Memory B cell (primary cell): ENCODE data around the gene RAMAC.
"Not testable (repeated sequence)": the region's sequence is repeated elsewhere in the genome, so short reads cannot be mapped to it uniquely, and the experiment has no call there.

Experiments
- ATAC-seq: fragments of 150-1000 bp; cut with Tn5 transposase; 2 replicates; pipeline ENCODE4 v1.10.0; 2021; ENCODE audit warnings: low read depth, mild to moderate bottlenecking, moderate library complexity
- DNase-seq, 2 donors: peaks; one replicate each; pipeline ENCODE4 v3.0.0; 2022; ENCODE audit warnings: low spot score in 2 of 2
- H3K27ac Mint-ChIP-seq: one replicate; pipeline ENCODE4 v1.8.0; 2022; ENCODE audit warnings: mild to moderate bottlenecking, moderate library complexity, mixed read lengths
- H3K27me3 Mint-ChIP-seq: one replicate; pipeline ENCODE4 v1.8.0; 2022; ENCODE audit warnings: mixed read lengths
- H3K36me3 Mint-ChIP-seq: one replicate; pipeline ENCODE4 v1.8.0; 2022; ENCODE audit warnings: mild to moderate bottlenecking, mixed read lengths
- H3K4me1 Mint-ChIP-seq: one replicate; pipeline ENCODE4 v1.8.0; 2022; ENCODE audit warnings: mixed read lengths
- H3K4me3 Mint-ChIP-seq: one replicate; pipeline ENCODE4 v1.8.0; 2022; ENCODE audit warnings: mild to moderate bottlenecking, moderate library complexity, mixed read lengths
- H3K9me3 Mint-ChIP-seq: one replicate; pipeline ENCODE4 v1.8.0; 2022; ENCODE audit warnings: mixed read lengths

Gene RAMAC

GRCh38 chr15:82977076-82977475, 8.9 kb upstream of the RAMAC start:
- no peaks in the 10 kb centered on the region for H3K4me1 Mint-ChIP-seq

GRCh38 chr15:82978438-82978837, 7.6 kb upstream of the RAMAC start:
- H3K4me1 Mint-ChIP-seq = no peaks in the 10 kb centered on the region
- H3K9me3 Mint-ChIP-seq = no peaks in the 10 kb centered on the region
- DNase-seq = no peak
- no peaks in the 10 kb centered on the region for H3K27me3 Mint-ChIP-seq
- no peak for ATAC-seq
- H3K27ac Mint-ChIP-seq = no peak overlapping the region
- H3K4me3 Mint-ChIP-seq = no peak overlapping the region
- H3K36me3 Mint-ChIP-seq = peaks cover 3% of the 10 kb centered on the region

More at GRCh38 chr15:82977076-82977475, 8.9 kb upstream of the RAMAC start:
- H3K27me3 Mint-ChIP-seq = no peaks in the 10 kb centered on the region
- H3K9me3 Mint-ChIP-seq = no peaks in the 10 kb centered on the region
- ATAC-seq (no peak), DNase-seq (no peak)
- H3K36me3 Mint-ChIP-seq = peaks cover 3% of the 10 kb centered on the region
- H3K4me3 Mint-ChIP-seq = no peak overlapping the region
- no peak overlapping the region for H3K27ac Mint-ChIP-seq

- no peak overlapping the region for H3K4me3 Mint-ChIP-seq
- H3K27me3 Mint-ChIP-seq = no peaks in the 10 kb centered on the region
- no peak overlapping the region for H3K27ac Mint-ChIP-seq
- ATAC-seq (no peak), DNase-seq (no peak)
- no peaks in the 10 kb centered on the region for H3K9me3 Mint-ChIP-seq
- H3K4me1 Mint-ChIP-seq = no peaks in the 10 kb centered on the region
- peaks cover 3% of the 10 kb centered on the region for H3K36me3 Mint-ChIP-seq
Measured at GRCh38 chr15:82979726-82980125, 6.3 kb upstream of the RAMAC start.

- no peak overlapping the region for H3K27ac Mint-ChIP-seq
- no peaks in the 10 kb centered on the region for H3K27me3 Mint-ChIP-seq
- H3K4me1 Mint-ChIP-seq = peaks cover 7% of the 10 kb centered on the region
- no peaks in the 10 kb centered on the region for H3K9me3 Mint-ChIP-seq
- no peak for DNase-seq
- no peak for ATAC-seq
- H3K4me3 Mint-ChIP-seq = no peak overlapping the region
- H3K36me3 Mint-ChIP-seq = peaks cover 3% of the 10 kb centered on the region
Measured at GRCh38 chr15:82980981-82981380, 5.0 kb upstream of the RAMAC start.

GRCh38 chr15:82986442-82986780, 401 bp downstream of the RAMAC start:
- Mint-ChIP-seq H3K4me1 (peaks cover 8% of the 10 kb centered on the region), H3K36me3 (peaks cover 8% of the 10 kb centered on the region), H3K27ac (peak overlapping the region; percentile 97), H3K4me3 (peak overlapping the region; percentile 98), H3K27me3 (no peaks in the 10 kb centered on the region), H3K9me3 (no peaks in the 10 kb centered on the region)
- DNase-seq (no peak), ATAC-seq (peak; percentile 29)

GRCh38 chr15:82992436-82992998, 6.5 kb downstream of the RAMAC start:
- no peaks in the 10 kb centered on the region for H3K9me3 Mint-ChIP-seq
- DNase-seq = no peak
- no peak for ATAC-seq
- peaks cover 9% of the 10 kb centered on the region for H3K36me3 Mint-ChIP-seq
- no peaks in the 10 kb centered on the region for H3K27me3 Mint-ChIP-seq
- no peak overlapping the region for H3K27ac Mint-ChIP-seq
- H3K4me1 Mint-ChIP-seq = no peaks in the 10 kb centered on the region
- H3K4me3 Mint-ChIP-seq = no peak overlapping the region

GRCh38 chr15:82993144-82993543, 7.1 kb downstream of the RAMAC start:
- no peak overlapping the region for H3K27ac Mint-ChIP-seq

GRCh38 chr15:82995076-82995475, 9.1 kb downstream of the RAMAC start:
- H3K9me3 Mint-ChIP-seq = no peaks in the 10 kb centered on the region
- peaks cover 3% of the 10 kb centered on the region for H3K4me1 Mint-ChIP-seq
- H3K36me3 Mint-ChIP-seq = peaks cover 6% of the 10 kb centered on the region
- no peaks in the 10 kb centered on the region for H3K27me3 Mint-ChIP-seq
- DNase-seq (no peak), ATAC-seq (no peak)
- no peak overlapping the region for H3K4me3 Mint-ChIP-seq
- H3K27ac Mint-ChIP-seq = no peak overlapping the region

More at GRCh38 chr15:82993144-82993543, 7.1 kb downstream of the RAMAC start:
- DNase-seq = no peak
- ATAC-seq = no peak
- H3K9me3 Mint-ChIP-seq = no peaks in the 10 kb centered on the region
- no peaks in the 10 kb centered on the region for H3K4me1 Mint-ChIP-seq
- no peaks in the 10 kb centered on the region for H3K27me3 Mint-ChIP-seq
- peaks cover 8% of the 10 kb centered on the region for H3K36me3 Mint-ChIP-seq
- no peak overlapping the region for H3K4me3 Mint-ChIP-seq

- Mint-ChIP-seq H3K9me3 (no peaks in the 10 kb centered on the region), H3K4me1 (peaks cover 6% of the 10 kb centered on the region), H3K4me3 (no peak overlapping the region), H3K36me3 (peaks cover 2% of the 10 kb centered on the region), H3K27ac (no peak overlapping the region), H3K27me3 (no peaks in the 10 kb centered on the region)
- DNase-seq = no peak
- no peak for ATAC-seq
Measured at GRCh38 chr15:82995938-82996337, 9.9 kb downstream of the RAMAC start.

GRCh38 chr15:82999426-82999825, 13.4 kb downstream of the RAMAC start:
- ATAC-seq (no peak), DNase-seq (no peak)
- Mint-ChIP-seq H3K27ac (no peak overlapping the region), H3K36me3 (no peaks in the 10 kb centered on the region), H3K27me3 (no peaks in the 10 kb centered on the region), H3K9me3 (no peaks in the 10 kb centered on the region), H3K4me1 (peaks cover 6% of the 10 kb centered on the region), H3K4me3 (no peak overlapping the region)

- Mint-ChIP-seq H3K27ac (peak overlapping the region; percentile 62), H3K27me3 (no peaks in the 10 kb centered on the region), H3K9me3 (no peaks in the 10 kb centered on the region), H3K4me3 (peak overlapping the region; percentile 63), H3K4me1 (peaks cover 6% of the 10 kb centered on the region), H3K36me3 (no peaks in the 10 kb centered on the region)
- DNase-seq (peak; percentile 27 to 36), ATAC-seq (peak; percentile 80)
Measured at GRCh38 chr15:82999905-83000671, 14.1 kb downstream of the RAMAC start.

GRCh38 chr15:83000672-83001031, 14.6 kb downstream of the RAMAC start:
- H3K9me3 Mint-ChIP-seq = not testable (repeated sequence)

GRCh38 chr15:83010709-83011270, 24.8 kb downstream of the RAMAC start:
- no peaks in the 10 kb centered on the region for H3K27me3 Mint-ChIP-seq
- H3K27ac Mint-ChIP-seq = peak overlapping the region; percentile 87
- no peaks in the 10 kb centered on the region for H3K9me3 Mint-ChIP-seq
- H3K4me1 Mint-ChIP-seq = peaks cover 34% of the 10 kb centered on the region
- H3K4me3 Mint-ChIP-seq = peak overlapping the region; percentile 97
- DNase-seq (peak; percentile 52 to 62), ATAC-seq (peak; percentile 66)
- H3K36me3 Mint-ChIP-seq = peaks cover 5% of the 10 kb centered on the region

More at GRCh38 chr15:83000672-83001031, 14.6 kb downstream of the RAMAC start:
- DNase-seq, ATAC-seq, H3K27me3 Mint-ChIP-seq, H3K4me1 Mint-ChIP-seq, H3K36me3 Mint-ChIP-seq, H3K4me3 Mint-ChIP-seq: not testable (repeated sequence)
- H3K27ac Mint-ChIP-seq = peak overlapping the region; percentile 62

- H3K4me3 Mint-ChIP-seq = peak within 1 kb of the TSS; percentile 97
- peak; percentile 75 to 82 for DNase-seq
- H3K27ac Mint-ChIP-seq = peak within 1 kb of the TSS; percentile 87
- H3K36me3 Mint-ChIP-seq = peaks cover 5% of the 10 kb centered on the region
- peak; percentile 87 for ATAC-seq
- no peaks in the 10 kb centered on the region for H3K27me3 Mint-ChIP-seq
- H3K9me3 Mint-ChIP-seq = no peaks in the 10 kb centered on the region
- peaks cover 34% of the 10 kb centered on the region for H3K4me1 Mint-ChIP-seq
Measured at GRCh38 chr15:83011271-83012075, 25.5 kb downstream of the RAMAC start, which contains the start of gene C15orf40. C15orf40 (minus strand) TSS chr15:83011639; CDS start chr15:83011607, 32 bp downstream.
